Fibroblast of pulmonary artery (primary cell): Measurements from ENCODE around the gene MAIP1.

Experiments
- DNase-seq: peaks from one replicate; pipeline ENCODE4 v3.0.0-alpha.2; 2010; ENCODE audit warnings: low read depth
- H3K4me3 ChIP-seq: replicated peaks from 2 replicates; pipeline ENCODE4 v1.5.1; 2011; ENCODE audit warnings: low read depth, mild to moderate bottlenecking, control low read depth, low read length, moderate library complexity
- TF ChIP-seq, protein P1 (sequence below): IDR thresholded peaks from 2 replicates; pipeline ENCODE4 v1.5.1; 2011; ENCODE audit warnings: mild to moderate bottlenecking, control low read depth, low read length, inconsistent platforms; ENCODE audit errors: missing control alignments

MAIP1 gene

GRCh38 chr2:199966405-199966804 is 11.0 kb downstream of the MAIP1 start:
- H3K4me3 ChIP-seq = no peak overlapping the region
- TF ChIP-seq, protein P1, sequence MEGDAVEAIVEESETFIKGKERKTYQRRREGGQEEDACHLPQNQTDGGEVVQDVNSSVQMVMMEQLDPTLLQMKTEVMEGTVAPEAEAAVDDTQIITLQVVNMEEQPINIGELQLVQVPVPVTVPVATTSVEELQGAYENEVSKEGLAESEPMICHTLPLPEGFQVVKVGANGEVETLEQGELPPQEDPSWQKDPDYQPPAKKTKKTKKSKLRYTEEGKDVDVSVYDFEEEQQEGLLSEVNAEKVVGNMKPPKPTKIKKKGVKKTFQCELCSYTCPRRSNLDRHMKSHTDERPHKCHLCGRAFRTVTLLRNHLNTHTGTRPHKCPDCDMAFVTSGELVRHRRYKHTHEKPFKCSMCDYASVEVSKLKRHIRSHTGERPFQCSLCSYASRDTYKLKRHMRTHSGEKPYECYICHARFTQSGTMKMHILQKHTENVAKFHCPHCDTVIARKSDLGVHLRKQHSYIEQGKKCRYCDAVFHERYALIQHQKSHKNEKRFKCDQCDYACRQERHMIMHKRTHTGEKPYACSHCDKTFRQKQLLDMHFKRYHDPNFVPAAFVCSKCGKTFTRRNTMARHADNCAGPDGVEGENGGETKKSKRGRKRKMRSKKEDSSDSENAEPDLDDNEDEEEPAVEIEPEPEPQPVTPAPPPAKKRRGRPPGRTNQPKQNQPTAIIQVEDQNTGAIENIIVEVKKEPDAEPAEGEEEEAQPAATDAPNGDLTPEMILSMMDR = no peak
- peak; percentile 6 for DNase-seq

- no peak overlapping the region for H3K4me3 ChIP-seq
- peak; percentile 7 for DNase-seq
- TF ChIP-seq, protein P1 = no peak
These were observed 11.6 kb downstream of the MAIP1 start for GRCh38 chr2:199966976-199967375.

DNA sequence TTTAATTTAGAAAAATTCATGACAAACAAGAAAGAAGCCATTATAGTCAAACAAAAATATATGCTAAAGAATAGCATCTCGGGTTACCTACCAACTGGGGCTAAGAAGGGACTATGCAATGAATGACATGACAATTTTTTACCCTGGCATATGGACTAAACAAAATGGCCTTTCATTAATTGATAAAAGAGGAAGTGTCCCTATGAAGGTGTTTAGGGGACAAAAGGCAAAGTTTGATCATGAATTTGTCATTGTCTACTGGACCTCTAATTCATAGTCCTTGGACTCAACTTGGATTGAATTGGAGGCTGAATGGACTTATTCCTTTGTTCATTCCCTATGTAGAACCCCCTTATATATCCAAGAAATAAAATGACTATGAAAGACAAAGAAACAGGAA is 12.7 kb downstream of the MAIP1 start:
- no peak for DNase-seq
- TF ChIP-seq, protein P1 = no peak
- no peak overlapping the region for H3K4me3 ChIP-seq

DNA sequence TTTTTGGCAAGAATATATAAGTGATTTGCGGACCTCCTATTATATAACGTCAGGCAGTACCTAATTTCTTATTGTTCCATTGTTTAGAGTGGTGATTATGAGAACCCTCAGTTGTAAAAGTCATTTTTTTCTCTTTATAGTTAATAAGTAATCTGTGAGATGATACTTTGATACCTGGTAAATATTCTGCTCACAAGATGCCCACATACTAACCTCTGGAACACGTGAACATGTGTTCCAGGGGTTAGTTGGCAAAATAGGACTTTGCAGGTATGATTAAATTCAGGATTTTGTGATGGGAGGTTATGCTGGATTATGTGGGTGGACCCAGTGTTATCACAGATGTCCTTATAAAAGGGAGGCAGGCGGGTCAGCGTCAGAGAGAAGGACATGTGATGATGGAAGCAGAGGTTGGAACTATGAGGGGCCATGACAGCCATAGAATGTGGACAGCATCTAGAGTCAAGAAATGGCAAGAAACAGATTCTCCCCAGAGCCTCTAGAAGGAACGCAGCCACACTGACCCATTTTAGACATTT is 16.8 kb downstream of the MAIP1 start:
- TF ChIP-seq, protein P1 = no peak
- no peak overlapping the region for H3K4me3 ChIP-seq
- no peak for DNase-seq

- TF ChIP-seq, protein P1 = peak; percentile 62
- H3K4me3 ChIP-seq = no peak overlapping the region
- DNase-seq = peak; percentile 70
These were observed 18.3 kb downstream of the MAIP1 start for GRCh38 chr2:199973703-199974102.

- DNase-seq = peak; percentile 43
These were observed 20.0 kb downstream of the MAIP1 start for GRCh38 chr2:199975273-199975895.

GRCh38 chr2:199977984-199978415 is 22.6 kb downstream of the MAIP1 start:
- H3K4me3 ChIP-seq = no peak overlapping the region
- DNase-seq = peak; percentile 52
- TF ChIP-seq, protein P1 = no peak

More at GRCh38 chr2:199975273-199975895, 20.0 kb downstream of the MAIP1 start:
- H3K4me3 ChIP-seq = no peak overlapping the region
- TF ChIP-seq, protein P1 = no peak
